Measurements from ENCODE around the gene ZBTB32. TPM values are rescaled to one million over a fixed set of nuclear protein-coding genes. Genes with fewer than 3 reads are reported as not detected.

Gene ZBTB32
- total and polyA plus RNA-seq, 4 donors = 0.47 TPM; not detected in 3

GRCh38 chr19:35741203-35741515 is 36.8 kb downstream of the ZBTB32 start:
- H3K36me3 ChIP-seq (ENCODE audit: control insufficient read depth in 4 of 4, insufficient read depth in 3 of 4, low read depth in 1 of 4, low read length in 3 of 4) = peaks cover 7 to 29% (median 11%) of the 10 kb centered on the region in 4 donors
- peaks cover 12 to 53% (median 25%) of the 10 kb centered on the region in 4 donors for H3K4me1 ChIP-seq (ENCODE audit: control insufficient read depth in 4 of 4, insufficient read depth in 4 of 4, low read length in 3 of 4)
- WGBS = 4% methylated on average over 12 of the region's 12 CpGs
- H3K27me3 ChIP-seq (ENCODE audit: control insufficient read depth in 4 of 4, insufficient read depth in 4 of 4, low read length in 3 of 4) = no peaks in the 10 kb centered on the region
- H3K9me3 ChIP-seq (ENCODE audit: control insufficient read depth in 4 of 4, low read length in 3 of 4) = no peaks in the 10 kb centered on the region
- peak overlapping the region; percentile 89 to 93 for H3K27ac ChIP-seq (ENCODE audit: low read depth in 1 of 2, low read length in 2 of 2)
- peak overlapping the region; percentile 30 to 73 (median 51) for H3K4me3 ChIP-seq (ENCODE audit: low read depth in 1 of 3, low read length in 3 of 3)
- H3K9ac ChIP-seq (ENCODE audit: low read depth in 1 of 2, low read length in 2 of 2) = peak overlapping the region in 1 of 2 donors; percentile 84
- DNase-seq (ENCODE audit: low spot score) = no peak
- TF ChIP-seq ZBTB33 (IDR thresholded peaks at IDR 0.05) = no peak
- TF ChIP-seq HNF4A (conservative IDR thresholded peaks at IDR 0.05) = no peak

GRCh38 chr19:35742121-35742724 is 37.9 kb downstream of the ZBTB32 start, which contains the start of gene IGFLR1:
TSS of gene IGFLR1 (minus strand) at chr19:35742452. CDS start at chr19:35741180, 1,272 bp downstream.
- H3K27me3 ChIP-seq (ENCODE audit: control insufficient read depth in 4 of 4, insufficient read depth in 4 of 4, low read length in 3 of 4) = no peaks in the 10 kb centered on the region
- peaks cover 3 to 19% (median 6%) of the 10 kb centered on the region in 4 donors for H3K36me3 ChIP-seq (ENCODE audit: control insufficient read depth in 4 of 4, insufficient read depth in 3 of 4, low read depth in 1 of 4, low read length in 3 of 4)
- peak within 1 kb of the TSS in 1 of 3 donors; percentile 30 for H3K4me3 ChIP-seq (ENCODE audit: low read depth in 1 of 3, low read length in 3 of 3)
- peak within 1 kb of the TSS; percentile 17 to 33 for H3K9ac ChIP-seq (ENCODE audit: low read depth in 1 of 2, low read length in 2 of 2)
- H3K9me3 ChIP-seq (ENCODE audit: control insufficient read depth in 4 of 4, low read length in 3 of 4) = no peaks in the 10 kb centered on the region
- H3K27ac ChIP-seq (ENCODE audit: low read depth in 1 of 2, low read length in 2 of 2) = peak within 1 kb of the TSS; percentile 5 to 44
- no peak for DNase-seq (ENCODE audit: low spot score)
- H3K4me1 ChIP-seq (ENCODE audit: control insufficient read depth in 4 of 4, insufficient read depth in 4 of 4, low read length in 3 of 4) = peaks cover 12 to 58% (median 30%) of the 10 kb centered on the region in 4 donors
- WGBS = 84% methylated on average over 9 of the region's 9 CpGs
- TF ChIP-seq ATF3 (IDR thresholded peaks at IDR 0.05) = no peak
- TF ChIP-seq CTCF (IDR thresholded peaks at IDR 0.05; ENCODE audit: low read depth, low read length, missing input control) = no peak
- peak; percentile 11 for TF ChIP-seq YY1 (IDR thresholded peaks at IDR 0.05)
- TF ChIP-seq TAF1 (conservative IDR thresholded peaks at IDR 0.05) = no peak
- TF ChIP-seq RAD21 (IDR thresholded peaks at IDR 0.05) = no peak

GRCh38 chr19:35743640-35744429 is 39.5 kb downstream of the ZBTB32 start:
- no peak overlapping the region for H3K4me3 ChIP-seq (ENCODE audit: low read depth in 1 of 3, low read length in 3 of 3)
- no peaks in the 10 kb centered on the region for H3K9me3 ChIP-seq (ENCODE audit: control insufficient read depth in 4 of 4, low read length in 3 of 4)
- peak overlapping the region in 1 of 2 donors; percentile 99 for H3K27ac ChIP-seq (ENCODE audit: low read depth in 1 of 2, low read length in 2 of 2)
- 93% methylated on average over 19 of the region's 19 CpGs for WGBS
- no peaks in the 10 kb centered on the region for H3K27me3 ChIP-seq (ENCODE audit: control insufficient read depth in 4 of 4, insufficient read depth in 4 of 4, low read length in 3 of 4)
- no peak for DNase-seq (ENCODE audit: low spot score)
- H3K36me3 ChIP-seq (ENCODE audit: control insufficient read depth in 4 of 4, insufficient read depth in 3 of 4, low read depth in 1 of 4, low read length in 3 of 4) = peaks cover 0 to 4% (median 1%) of the 10 kb centered on the region in 4 donors
- H3K4me1 ChIP-seq (ENCODE audit: control insufficient read depth in 4 of 4, insufficient read depth in 4 of 4, low read length in 3 of 4) = peaks cover 11 to 58% (median 35%) of the 10 kb centered on the region in 4 donors
- H3K9ac ChIP-seq (ENCODE audit: low read depth in 1 of 2, low read length in 2 of 2) = no peak overlapping the region
- TF ChIP-seq TAF1 (conservative IDR thresholded peaks at IDR 0.05) (no peak), FOXA1 (IDR thresholded peaks at IDR 0.05) (no peak), FOXA2 (IDR thresholded peaks at IDR 0.05) (no peak), RXRA (IDR thresholded peaks at IDR 0.05) (no peak), SP1 (IDR thresholded peaks at IDR 0.05) (no peak), JUND (IDR thresholded peaks at IDR 0.05) (no peak), CTCF (IDR thresholded peaks at IDR 0.05; ENCODE audit: low read depth, low read length, missing input control) (no peak), HNF4G (IDR thresholded peaks at IDR 0.05) (no peak), HNF4A (conservative IDR thresholded peaks at IDR 0.05) (no peak), RAD21 (IDR thresholded peaks at IDR 0.05) (no peak)
